HepG2 (cell line): ENCODE measurements around the gene LSMEM2. TPM values are rescaled to one million over a fixed set of nuclear protein-coding genes. Genes with fewer than 3 reads are reported as not detected.

ENCODE experiments used
- ARID5B ChIP-seq: IDR thresholded peaks from 2 replicates; pipeline ENCODE4 v1.4.0; 2020; ENCODE audit warnings: mild to moderate bottlenecking, missing genetic modification reagents
- ATRX ChIP-seq: sonication (generic); formaldehyde crosslinking; IDR thresholded peaks from 2 replicates; pipeline ENCODE4 v1.4.0; 2020; ENCODE audit warnings: missing genetic modification reagents, borderline replicate concordance
- BORCS8-MEF2B ChIP-seq: sonication (generic); formaldehyde crosslinking; IDR thresholded peaks from 2 replicates; pipeline ENCODE4 v1.8.0; 2022; ENCODE audit warnings: mild to moderate bottlenecking, missing genetic modification reagents
- DZIP1 ChIP-seq: sonication (generic); formaldehyde crosslinking; IDR thresholded peaks from 2 replicates; pipeline ENCODE4 v1.5.0; 2020; ENCODE audit warnings: mild to moderate bottlenecking, missing genetic modification reagents
- GABPB1 ChIP-seq: IDR thresholded peaks from 2 replicates; pipeline ENCODE4 v1.6.1; 2016; ENCODE audit warnings: mild to moderate bottlenecking, missing genetic modification reagents, moderate library complexity, missing compliant biosample characterization
- HMGXB3 ChIP-seq: sonication (generic); formaldehyde crosslinking; IDR thresholded peaks from 2 replicates; pipeline ENCODE4 v1.4.0; 2020; ENCODE audit warnings: missing genetic modification reagents, borderline replicate concordance
- HNF1A ChIP-seq, 2 experiments: sonication (generic) in 1 of 2; formaldehyde crosslinking in 1 of 2; IDR thresholded peaks; 2 replicates each; pipeline versions ENCODE4 v1.4.0 to v1.6.1; 2016 to 2020; ENCODE audit warnings: borderline replicate concordance in 1 of 2, low read depth in 1 of 2, mild to moderate bottlenecking in 1 of 2, missing genetic modification reagents in 1 of 2
- NCOA2 ChIP-seq: sonication (generic); formaldehyde crosslinking; IDR thresholded peaks from 2 replicates; pipeline ENCODE4 v1.8.0; 2022; ENCODE audit warnings: inconsistent platforms
- NFKBIZ ChIP-seq: IDR thresholded peaks from 2 replicates; pipeline ENCODE4 v1.6.1; 2018; ENCODE audit warnings: missing genetic modification reagents, missing compliant biosample characterization
- STAG1 ChIP-seq: sonication (generic); formaldehyde crosslinking; IDR thresholded peaks from 2 replicates; pipeline ENCODE4 v1.4.0; 2020; ENCODE audit warnings: missing genetic modification reagents
- ZNF234 ChIP-seq: sonication (generic); formaldehyde crosslinking; conservative IDR thresholded peaks from 2 replicates; pipeline ENCODE4 v1.5.1; 2020; ENCODE audit warnings: mild to moderate bottlenecking, missing genetic modification reagents
- polyA plus RNA-seq, 8 experiments: library from polyadenylated mRNA; depleted of rRNA in 3 of 8; stranded (reverse) in 7 of 8; unstranded in 1 of 8; fragments of >200 nt; fragmentation: Illumina TruSeq in 4 of 8; extraction: Trizol in 4 of 8; gene quantifications; 2 replicates each; pipeline versions ENCODE4 v1.2.1 to v1.2.3, GENCODE V29; 2011 to 2016; ENCODE audit warnings: low read depth in 4 of 8, missing spikeins in 1 of 8, mixed read lengths in 1 of 8; ENCODE audit not compliant: insufficient read depth in 1 of 8
- total RNA-seq, 5 experiments: library from RNA; depleted of rRNA; stranded (reverse); fragments of >200 nt; fragmentation: Illumina TruSeq; extraction: Trizol; gene quantifications; 2 replicates each; pipeline ENCODE4 v1.2.3, GENCODE V29; 2016; ENCODE audit warnings: low read depth in 1 of 5

LSMEM2 gene
- total and polyA plus RNA-seq, 2 of the 13 experiments (the other 11 are each of a cell fraction or from before 2014, with no cell fraction given) = 0.07 to 0.41 TPM

- TF ChIP-seq HNF1A (IDR thresholded peaks at IDR 0.05; ENCODE audit: low read depth) (no peak), HNF1A (CRISPR knock-in tag; IDR thresholded peaks at IDR 0.05; ENCODE audit: borderline replicate concordance) (peak; percentile 81; the same call in 1 of the 2 replicates), ARID5B (CRISPR knock-in tag) (peak; percentile 74), BORCS8-MEF2B (CRISPR knock-in tag) (no peak), HMGXB3 (CRISPR knock-in tag) (no peak; the same call in 1 of the 2 replicates), STAG1 (CRISPR knock-in tag) (peak; percentile 96), NFKBIZ (CRISPR knock-in tag) (no peak; the same call in 1 of the 2 replicates), ATRX (CRISPR knock-in tag) (no peak), DZIP1 (CRISPR knock-in tag) (peak; percentile 49; the same call in 1 of the 2 replicates), NCOA2 (CRISPR knock-in tag) (peak; percentile 90), GABPB1 (CRISPR knock-in tag) (peak; percentile 83), ZNF234 (CRISPR knock-in tag) (peak; percentile 65; the same call in 1 of the 2 replicates)
Observed at GRCh38 chr3:50260027-50260941, 18.6 kb upstream of the LSMEM2 start (continued).
